ENCODE measurements around the gene PYDC2.

DNA sequence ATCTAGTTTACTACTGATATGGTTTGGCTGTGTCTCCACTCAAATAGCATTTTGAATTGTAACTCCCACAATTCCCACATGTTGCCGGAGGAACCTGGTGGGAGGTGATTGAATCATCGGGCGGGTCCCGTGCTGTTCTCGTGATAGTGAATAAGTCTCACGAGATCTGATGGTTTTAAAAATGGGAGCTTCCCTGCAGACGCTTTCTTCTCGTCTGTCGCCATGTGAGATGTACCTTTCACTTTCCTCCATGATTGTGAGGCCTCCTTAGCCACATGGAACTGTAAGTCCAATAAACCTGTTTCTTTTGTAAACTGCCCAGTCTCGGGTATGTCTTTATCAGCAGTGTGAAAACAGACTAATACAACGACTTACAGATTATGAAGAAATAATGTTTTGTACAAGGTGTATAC, 35.6 kb upstream of the PYDC2 start:
- TF ChIP-seq, protein P1, sequence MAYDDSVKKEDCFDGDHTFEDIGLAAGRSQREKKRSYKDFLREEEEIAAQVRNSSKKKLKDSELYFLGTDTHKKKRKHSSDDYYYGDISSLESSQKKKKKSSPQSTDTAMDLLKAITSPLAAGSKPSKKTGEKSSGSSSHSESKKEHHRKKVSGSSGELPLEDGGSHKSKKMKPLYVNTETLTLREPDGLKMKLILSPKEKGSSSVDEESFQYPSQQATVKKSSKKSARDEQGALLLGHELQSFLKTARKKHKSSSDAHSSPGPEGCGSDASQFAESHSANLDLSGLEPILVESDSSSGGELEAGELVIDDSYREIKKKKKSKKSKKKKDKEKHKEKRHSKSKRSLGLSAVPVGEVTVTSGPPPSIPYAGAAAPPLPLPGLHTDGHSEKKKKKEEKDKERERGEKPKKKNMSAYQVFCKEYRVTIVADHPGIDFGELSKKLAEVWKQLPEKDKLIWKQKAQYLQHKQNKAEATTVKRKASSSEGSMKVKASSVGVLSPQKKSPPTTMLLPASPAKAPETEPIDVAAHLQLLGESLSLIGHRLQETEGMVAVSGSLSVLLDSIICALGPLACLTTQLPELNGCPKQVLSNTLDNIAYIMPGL (CRISPR knock-in tag; IDR thresholded peaks at IDR 0.05): no peak
- TF ChIP-seq, protein P2, sequence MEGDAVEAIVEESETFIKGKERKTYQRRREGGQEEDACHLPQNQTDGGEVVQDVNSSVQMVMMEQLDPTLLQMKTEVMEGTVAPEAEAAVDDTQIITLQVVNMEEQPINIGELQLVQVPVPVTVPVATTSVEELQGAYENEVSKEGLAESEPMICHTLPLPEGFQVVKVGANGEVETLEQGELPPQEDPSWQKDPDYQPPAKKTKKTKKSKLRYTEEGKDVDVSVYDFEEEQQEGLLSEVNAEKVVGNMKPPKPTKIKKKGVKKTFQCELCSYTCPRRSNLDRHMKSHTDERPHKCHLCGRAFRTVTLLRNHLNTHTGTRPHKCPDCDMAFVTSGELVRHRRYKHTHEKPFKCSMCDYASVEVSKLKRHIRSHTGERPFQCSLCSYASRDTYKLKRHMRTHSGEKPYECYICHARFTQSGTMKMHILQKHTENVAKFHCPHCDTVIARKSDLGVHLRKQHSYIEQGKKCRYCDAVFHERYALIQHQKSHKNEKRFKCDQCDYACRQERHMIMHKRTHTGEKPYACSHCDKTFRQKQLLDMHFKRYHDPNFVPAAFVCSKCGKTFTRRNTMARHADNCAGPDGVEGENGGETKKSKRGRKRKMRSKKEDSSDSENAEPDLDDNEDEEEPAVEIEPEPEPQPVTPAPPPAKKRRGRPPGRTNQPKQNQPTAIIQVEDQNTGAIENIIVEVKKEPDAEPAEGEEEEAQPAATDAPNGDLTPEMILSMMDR (IDR thresholded peaks at IDR 0.05): no peak
- TF ChIP-seq, protein P3, sequence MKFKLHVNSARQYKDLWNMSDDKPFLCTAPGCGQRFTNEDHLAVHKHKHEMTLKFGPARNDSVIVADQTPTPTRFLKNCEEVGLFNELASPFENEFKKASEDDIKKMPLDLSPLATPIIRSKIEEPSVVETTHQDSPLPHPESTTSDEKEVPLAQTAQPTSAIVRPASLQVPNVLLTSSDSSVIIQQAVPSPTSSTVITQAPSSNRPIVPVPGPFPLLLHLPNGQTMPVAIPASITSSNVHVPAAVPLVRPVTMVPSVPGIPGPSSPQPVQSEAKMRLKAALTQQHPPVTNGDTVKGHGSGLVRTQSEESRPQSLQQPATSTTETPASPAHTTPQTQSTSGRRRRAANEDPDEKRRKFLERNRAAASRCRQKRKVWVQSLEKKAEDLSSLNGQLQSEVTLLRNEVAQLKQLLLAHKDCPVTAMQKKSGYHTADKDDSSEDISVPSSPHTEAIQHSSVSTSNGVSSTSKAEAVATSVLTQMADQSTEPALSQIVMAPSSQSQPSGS (CRISPR knock-in tag; IDR thresholded peaks at IDR 0.05; ENCODE audit: borderline replicate concordance, low read depth): no peak
- no peak for TF ChIP-seq CREM (CRISPR knock-in tag; IDR thresholded peaks at IDR 0.05)
- TF ChIP-seq, protein P4, sequence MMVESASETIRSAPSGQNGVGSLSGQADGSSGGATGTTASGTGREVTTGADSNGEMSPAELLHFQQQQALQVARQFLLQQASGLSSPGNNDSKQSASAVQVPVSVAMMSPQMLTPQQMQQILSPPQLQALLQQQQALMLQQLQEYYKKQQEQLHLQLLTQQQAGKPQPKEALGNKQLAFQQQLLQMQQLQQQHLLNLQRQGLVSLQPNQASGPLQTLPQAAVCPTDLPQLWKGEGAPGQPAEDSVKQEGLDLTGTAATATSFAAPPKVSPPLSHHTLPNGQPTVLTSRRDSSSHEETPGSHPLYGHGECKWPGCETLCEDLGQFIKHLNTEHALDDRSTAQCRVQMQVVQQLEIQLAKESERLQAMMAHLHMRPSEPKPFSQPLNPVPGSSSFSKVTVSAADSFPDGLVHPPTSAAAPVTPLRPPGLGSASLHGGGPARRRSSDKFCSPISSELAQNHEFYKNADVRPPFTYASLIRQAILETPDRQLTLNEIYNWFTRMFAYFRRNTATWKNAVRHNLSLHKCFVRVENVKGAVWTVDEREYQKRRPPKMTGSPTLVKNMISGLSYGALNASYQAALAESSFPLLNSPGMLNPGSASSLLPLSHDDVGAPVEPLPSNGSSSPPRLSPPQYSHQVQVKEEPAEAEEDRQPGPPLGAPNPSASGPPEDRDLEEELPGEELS (CRISPR knock-in tag; IDR thresholded peaks at IDR 0.05): no peak
- TF ChIP-seq, protein P5, sequence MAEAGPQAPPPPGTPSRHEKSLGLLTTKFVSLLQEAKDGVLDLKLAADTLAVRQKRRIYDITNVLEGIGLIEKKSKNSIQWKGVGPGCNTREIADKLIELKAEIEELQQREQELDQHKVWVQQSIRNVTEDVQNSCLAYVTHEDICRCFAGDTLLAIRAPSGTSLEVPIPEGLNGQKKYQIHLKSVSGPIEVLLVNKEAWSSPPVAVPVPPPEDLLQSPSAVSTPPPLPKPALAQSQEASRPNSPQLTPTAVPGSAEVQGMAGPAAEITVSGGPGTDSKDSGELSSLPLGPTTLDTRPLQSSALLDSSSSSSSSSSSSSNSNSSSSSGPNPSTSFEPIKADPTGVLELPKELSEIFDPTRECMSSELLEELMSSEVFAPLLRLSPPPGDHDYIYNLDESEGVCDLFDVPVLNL (CRISPR knock-in tag; IDR thresholded peaks at IDR 0.05; ENCODE audit: borderline replicate concordance, low read depth): no peak
- TF ChIP-seq, protein P6, sequence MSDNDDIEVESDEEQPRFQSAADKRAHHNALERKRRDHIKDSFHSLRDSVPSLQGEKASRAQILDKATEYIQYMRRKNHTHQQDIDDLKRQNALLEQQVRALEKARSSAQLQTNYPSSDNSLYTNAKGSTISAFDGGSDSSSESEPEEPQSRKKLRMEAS (CRISPR knock-in tag; IDR thresholded peaks at IDR 0.05): no peak
- TF ChIP-seq, protein P7, sequence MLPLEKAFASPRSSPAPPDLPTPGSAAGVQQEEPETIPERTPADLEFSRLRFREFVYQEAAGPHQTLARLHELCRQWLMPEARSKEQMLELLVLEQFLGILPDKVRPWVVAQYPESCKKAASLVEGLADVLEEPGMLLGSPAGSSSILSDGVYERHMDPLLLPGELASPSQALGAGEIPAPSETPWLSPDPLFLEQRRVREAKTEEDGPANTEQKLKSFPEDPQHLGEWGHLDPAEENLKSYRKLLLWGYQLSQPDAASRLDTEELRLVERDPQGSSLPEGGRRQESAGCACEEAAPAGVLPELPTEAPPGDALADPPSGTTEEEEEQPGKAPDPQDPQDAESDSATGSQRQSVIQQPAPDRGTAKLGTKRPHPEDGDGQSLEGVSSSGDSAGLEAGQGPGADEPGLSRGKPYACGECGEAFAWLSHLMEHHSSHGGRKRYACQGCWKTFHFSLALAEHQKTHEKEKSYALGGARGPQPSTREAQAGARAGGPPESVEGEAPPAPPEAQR (CRISPR knock-in tag; IDR thresholded peaks at IDR 0.05): no peak
- no peak for TF ChIP-seq ZNF121 (CRISPR knock-in tag; IDR thresholded peaks at IDR 0.05)
- TF ChIP-seq, protein P8, sequence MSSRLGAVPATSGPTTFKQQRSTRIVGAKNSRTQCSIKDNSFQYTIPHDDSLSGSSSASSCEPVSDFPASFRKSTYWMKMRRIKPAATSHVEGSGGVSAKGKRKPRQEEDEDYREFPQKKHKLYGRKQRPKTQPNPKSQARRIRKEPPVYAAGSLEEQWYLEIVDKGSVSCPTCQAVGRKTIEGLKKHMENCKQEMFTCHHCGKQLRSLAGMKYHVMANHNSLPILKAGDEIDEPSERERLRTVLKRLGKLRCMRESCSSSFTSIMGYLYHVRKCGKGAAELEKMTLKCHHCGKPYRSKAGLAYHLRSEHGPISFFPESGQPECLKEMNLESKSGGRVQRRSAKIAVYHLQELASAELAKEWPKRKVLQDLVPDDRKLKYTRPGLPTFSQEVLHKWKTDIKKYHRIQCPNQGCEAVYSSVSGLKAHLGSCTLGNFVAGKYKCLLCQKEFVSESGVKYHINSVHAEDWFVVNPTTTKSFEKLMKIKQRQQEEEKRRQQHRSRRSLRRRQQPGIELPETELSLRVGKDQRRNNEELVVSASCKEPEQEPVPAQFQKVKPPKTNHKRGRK (CRISPR knock-in tag; IDR thresholded peaks at IDR 0.05; ENCODE audit: borderline replicate concordance): no peak
